T-helper 1 cell treated with Interleukin-12 subunit alpha and Interleukin-12 subunit beta and Interleukin-4 antibody, amounts not matched to agents 30 ng/mL and 1 ng/mL, for 36 hours (primary cell): ENCODE data around the gene WLS. TPM values are rescaled to one million over a fixed set of nuclear protein-coding genes. Genes with fewer than 3 reads are reported as not detected.
"Not testable (repeated sequence)": the region's sequence is repeated elsewhere in the genome, so short reads cannot be mapped to it uniquely, and the experiment has no call there.

Source experiments
- intact Hi-C: fragments of 100-400 bp; cut with micrococcal nuclease; formaldehyde crosslinking; loops from one replicate; pipeline ENCODE4 v1.15.1; 2024
- total RNA-seq: library from RNA; stranded (reverse); gene quantifications from 2 replicates; pipeline ENCODE4 v1.2.3, GENCODE V29; 2022

WLS gene
- total RNA-seq, 1 donor from 2014 or later, result not detected

- intact Hi-C loops, result no loop called here
Measured at GRCh38 chr1:68201546-68202238, 30.6 kb downstream of the WLS start.

- intact Hi-C loops, result no loop called here
Measured at GRCh38 chr1:68199603-68200002, 32.7 kb downstream of the WLS start.

DNA sequence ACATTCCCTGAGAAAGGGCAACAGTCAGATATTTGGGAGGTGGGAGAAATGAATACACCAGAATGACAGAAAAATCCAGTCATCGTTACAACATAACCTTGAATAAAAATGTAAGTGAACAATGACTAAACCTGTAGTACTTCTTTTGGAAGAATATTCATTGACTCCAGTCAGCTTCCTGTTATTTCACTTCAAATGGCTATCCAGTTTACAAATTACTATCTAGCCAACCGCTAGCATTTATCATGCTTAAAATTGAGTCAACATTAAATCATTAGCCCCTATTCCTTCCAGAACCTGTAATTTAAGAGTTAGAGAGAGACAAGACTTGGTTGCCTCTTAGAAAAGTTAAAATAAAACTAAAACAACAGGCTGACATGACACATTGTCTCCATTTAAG is 33.6 kb downstream of the WLS start:
- intact Hi-C loops, result no loop called here

GRCh38 chr1:68197891-68198290 is 34.4 kb downstream of the WLS start:
- intact Hi-C loops, result no loop called here

DNA sequence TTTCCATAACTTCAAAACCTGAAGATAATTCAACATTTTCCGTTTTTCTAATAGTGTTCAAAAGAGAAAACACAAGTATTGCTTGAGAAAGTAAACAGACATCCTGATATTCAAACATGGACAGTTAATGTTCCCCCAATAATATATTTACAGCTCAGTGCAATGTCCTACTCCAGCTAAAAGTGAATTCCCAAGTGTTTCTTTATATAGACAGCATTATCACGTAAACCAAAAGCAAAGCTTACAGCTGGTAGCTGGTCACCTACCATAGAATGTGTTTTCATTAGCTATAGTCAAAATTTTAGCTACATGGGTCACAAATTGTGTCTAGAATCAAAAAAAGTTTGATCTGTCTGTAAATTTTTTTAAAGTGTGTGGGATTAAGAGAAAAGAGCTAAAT is 34.9 kb downstream of the WLS start:
- intact Hi-C loops, result no loop called here

GRCh38 chr1:68196676-68197075 is 35.6 kb downstream of the WLS start:
- intact Hi-C loops, result no loop called here

DNA sequence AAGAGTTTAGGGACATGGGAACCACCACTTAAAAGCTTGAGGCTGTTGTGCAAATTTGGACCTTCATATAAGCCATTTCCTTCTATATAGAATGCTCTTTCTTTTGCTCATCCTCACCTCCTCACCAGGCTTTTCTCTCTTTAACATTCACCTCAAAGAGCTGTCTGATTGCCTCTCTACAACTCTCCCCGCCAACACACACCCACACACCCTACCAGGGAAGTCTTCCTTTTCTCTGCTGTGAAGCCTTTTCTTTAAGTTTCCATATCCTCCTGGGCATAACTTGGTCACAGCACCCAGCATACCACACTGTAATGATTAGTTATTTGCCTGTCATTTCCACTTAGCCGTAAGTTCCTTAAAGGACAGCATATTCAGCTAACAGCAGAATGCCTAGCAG is 40.6 kb downstream of the WLS start:
- intact Hi-C loops, result no loop called here

GRCh38 chr1:68188644-68189340 is 43.5 kb downstream of the WLS start:
- intact Hi-C loops, result no loop called here

DNA sequence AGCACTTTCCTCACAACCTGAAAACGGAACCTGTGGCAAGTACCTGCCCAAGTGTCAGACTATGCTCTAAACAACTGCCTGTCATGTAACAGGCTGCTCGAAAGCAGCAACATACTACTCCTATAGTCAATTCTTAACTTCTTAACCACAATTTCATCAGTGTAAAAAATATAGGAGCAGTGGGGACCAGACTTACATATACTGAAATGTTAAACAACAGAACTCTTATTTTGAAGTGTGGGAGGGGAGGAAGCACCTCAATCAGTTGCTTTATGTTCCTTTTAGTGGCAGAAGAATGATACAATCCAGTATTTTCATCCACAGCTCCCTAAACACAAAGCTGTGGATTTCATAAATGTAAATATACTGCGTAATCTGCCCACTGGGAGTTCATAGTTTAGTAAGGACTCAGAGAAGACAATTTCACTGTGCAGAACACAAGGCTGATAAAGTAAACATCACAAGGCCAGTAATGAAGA is 44.2 kb downstream of the WLS start:
- intact Hi-C loops, result no loop called here

DNA sequence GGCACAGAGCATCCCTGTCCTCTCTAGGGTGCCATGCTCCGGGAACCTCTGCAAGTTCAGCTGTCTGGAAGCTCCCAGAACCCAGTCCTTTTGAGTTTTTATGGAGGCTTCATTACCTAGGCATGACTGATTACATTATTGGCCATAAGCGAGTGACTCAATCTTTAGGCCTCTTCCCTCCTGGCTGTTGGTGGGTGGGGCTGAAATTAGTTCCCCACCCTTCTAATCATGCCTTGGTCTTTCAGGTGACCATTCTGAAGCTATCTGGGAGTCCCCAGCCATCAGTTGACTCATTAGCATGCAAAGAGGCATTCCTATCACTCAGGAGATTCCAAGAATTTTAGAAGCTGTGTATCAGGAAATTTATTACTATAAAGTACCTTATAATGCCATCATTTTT is 46.6 kb downstream of the WLS start:
- intact Hi-C loops, result no loop called here

- intact Hi-C loops, result no loop called here
Measured at GRCh38 chr1:68183895-68184294, 48.4 kb downstream of the WLS start.

DNA sequence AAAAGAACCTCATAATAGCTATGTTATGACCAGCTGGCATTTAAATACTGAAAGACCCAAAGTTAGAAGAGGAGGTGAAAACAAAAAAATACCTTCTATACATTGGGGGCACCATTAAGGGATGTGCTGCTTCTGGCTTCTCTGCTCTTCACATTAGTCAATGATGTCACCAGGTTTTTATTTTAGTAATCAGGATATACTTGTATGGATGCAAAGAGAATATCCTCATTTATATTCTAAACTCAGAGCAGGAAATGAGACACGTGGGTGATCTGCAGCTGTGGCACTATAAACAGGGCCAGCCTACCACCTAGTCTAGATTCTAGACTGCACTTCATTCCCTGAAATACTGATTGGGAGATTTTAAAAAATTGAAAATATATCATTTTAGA is 51.2 kb downstream of the WLS start:
- intact Hi-C loops, result no loop called here

DNA sequence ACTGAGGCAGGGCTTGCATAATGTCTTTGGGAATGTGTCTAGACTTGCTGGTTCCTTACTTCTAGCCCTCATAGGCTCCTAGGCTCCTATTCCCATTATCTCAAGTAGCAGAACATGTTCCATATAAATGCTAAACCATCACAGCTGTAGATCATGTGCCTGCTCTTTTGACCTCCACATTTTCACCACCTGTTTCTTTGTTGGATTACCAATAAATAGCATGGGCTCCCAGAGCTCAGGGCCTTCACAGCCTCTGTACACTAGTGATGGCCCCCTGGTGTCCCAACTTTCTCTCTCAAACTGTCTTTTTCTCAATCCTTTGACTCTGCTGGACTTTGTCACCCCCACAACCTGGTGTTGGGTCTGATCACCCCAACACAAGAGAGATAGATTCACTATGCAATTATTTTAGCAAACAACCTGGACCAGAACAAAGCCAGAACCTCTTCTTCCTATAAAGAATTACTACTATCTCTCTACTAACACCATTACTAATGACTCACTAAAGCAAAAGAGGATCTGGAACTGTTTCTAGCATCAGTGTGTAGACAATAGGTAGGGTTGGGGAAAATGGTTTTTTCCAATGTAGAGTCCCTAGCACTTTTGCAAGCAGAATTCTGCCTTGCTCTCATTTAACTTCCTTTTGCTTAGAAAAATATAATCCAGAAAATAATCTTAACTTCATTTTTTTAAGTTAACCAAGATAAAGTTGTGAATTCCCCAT is 51.7 kb downstream of the WLS start:
- intact Hi-C loops, result no loop called here

DNA sequence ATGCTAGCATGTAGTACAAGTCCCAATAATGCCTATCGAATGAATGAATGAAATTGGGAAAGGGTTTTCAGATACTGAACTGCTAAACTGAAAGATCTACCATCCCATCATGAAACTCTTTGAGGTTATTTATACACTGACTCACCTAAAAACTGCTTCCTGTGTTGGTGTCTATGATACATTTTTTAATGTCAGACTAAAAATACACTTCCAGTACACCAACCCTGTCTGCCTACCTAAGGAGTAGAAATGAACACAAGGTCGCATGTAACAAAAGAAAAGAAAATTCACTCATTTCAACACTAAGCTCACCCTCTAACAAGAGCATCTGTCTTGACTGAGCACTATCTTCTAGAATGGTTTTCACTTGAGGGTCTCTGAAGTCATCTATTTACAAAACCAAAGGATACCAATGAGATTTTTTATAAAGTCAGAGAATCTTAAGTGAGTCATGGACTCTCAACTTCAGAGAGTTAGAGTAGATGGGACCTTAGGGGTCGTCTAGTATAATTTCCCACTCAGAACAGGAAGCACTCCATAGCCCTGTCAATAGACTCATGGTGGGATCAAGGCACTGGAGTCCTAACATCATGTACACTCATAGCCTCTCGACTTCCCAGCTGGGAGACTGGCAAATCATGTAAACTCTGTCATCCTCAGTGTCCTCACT is 53.4 kb downstream of the WLS start:
- intact Hi-C loops, result no loop called here

- intact Hi-C loops, result no loop called here
Measured at GRCh38 chr1:68175621-68176398, 56.5 kb downstream of the WLS start.

- intact Hi-C loops, result no loop called here
Measured at GRCh38 chr1:68174738-68175113, 57.6 kb downstream of the WLS start.

DNA sequence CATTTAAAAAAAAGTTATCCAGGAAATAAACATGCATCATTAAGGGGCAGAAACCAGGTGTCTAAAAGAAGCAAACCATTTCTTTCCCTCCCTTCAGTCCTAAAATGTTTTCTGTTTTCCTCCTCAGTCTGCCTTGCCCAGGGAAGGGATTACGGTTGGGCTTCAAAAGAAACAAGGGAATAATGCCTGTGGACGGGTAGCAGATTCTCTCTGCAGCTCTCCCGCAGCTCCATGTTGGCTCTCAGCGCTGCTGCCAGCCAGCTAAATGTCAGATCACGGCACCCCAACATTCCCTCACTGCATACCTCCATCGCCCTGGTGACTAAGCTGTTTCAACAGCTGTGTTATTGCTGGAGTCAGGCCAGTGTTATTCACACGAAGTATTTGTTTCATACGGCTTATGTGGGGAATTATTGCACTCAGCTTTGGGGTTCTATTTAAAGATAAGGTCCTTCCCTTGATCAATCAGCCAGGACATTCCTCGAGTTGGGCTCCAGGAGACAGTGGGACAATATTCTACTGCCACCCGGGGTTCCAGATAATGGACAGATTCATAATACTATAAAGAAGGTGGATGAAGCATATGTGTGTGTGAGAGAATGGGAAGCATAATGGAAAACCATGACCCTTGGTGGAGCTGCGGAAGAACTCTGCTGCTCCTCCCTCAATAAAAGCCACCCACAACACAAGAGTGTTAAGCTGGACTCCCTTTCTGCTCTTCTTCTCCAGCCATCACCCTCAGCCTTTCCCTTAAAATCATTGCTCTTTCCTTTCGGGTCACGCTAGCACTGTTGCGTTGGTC is 58.2 kb downstream of the WLS start:
- intact Hi-C loops, result no loop called here

GRCh38 chr1:68173283-68173935 is 58.9 kb downstream of the WLS start:
- intact Hi-C loops, result no loop called here

GRCh38 chr1:68171795-68172194 is 60.5 kb downstream of the WLS start:
- intact Hi-C loops, result not testable (repeated sequence)
